PC-3 (cell line): ENCODE results near the gene STARD10. TPM values are rescaled to one million over a fixed set of nuclear protein-coding genes. Genes with fewer than 3 reads are reported as not detected.

Experiments
- ATAC-seq: fragments of 200-7000 bp; cut with Tn5 transposase; 2 replicates; pipeline ENCODE4 v1.9.1; 2020; ENCODE audit warnings: mild to moderate bottlenecking, moderate library complexity
- BruUV-seq: library from RNA; stranded (reverse); fragments of 400-500 nt; replicated peaks from 2 replicates; lab custom pipeline; 2021; lab: Mats Ljungman, UMichigan
- CTCF ChIA-PET: fragments of 300-600 bp; sonication (Branson Sonifier 250); formaldehyde crosslinking; loops from one replicate; lab custom pipeline; 2022; ENCODE audit warnings: antibody characterized with exemption; lab: Charles Lee
- POLR2A ChIA-PET: fragments of 300-600 bp; sonication (Branson Sonifier 250); formaldehyde crosslinking; loops from one replicate; lab custom pipeline; 2022; ENCODE audit warnings: antibody characterized with exemption; ENCODE audit not compliant: unreplicated experiment; lab: Charles Lee
- DNase-seq: peaks from one replicate; pipeline ENCODE4 v3.0.0-alpha.2; 2015
- H2AFZ ChIP-seq: fragments of 300-600 bp; sonication (generic); 2 replicates; pipeline ENCODE4 v1.6.0; 2016; ENCODE audit warnings: antibody characterized with exemption, low read length
- H3F3A ChIP-seq: fragments of 300-600 bp; sonication (generic); one replicate; pipeline ENCODE4 v1.6.0; 2017; ENCODE audit warnings: antibody characterized with exemption, low read length, control low read depth, mild to moderate bottlenecking; ENCODE audit not compliant: unreplicated experiment
- H3K27ac ChIP-seq: fragments of 300-600 bp; sonication (generic); 2 replicates; pipeline ENCODE4 v1.5.1; 2016; ENCODE audit warnings: mild to moderate bottlenecking, low read length
- H3K27me3 ChIP-seq: fragments of 300-600 bp; sonication (generic); 2 replicates; pipeline ENCODE4 v1.6.1; 2016; ENCODE audit warnings: low read length, mixed read lengths
- H3K36me3 ChIP-seq: fragments of 300-600 bp; sonication (generic); 2 replicates; pipeline ENCODE4 v1.6.1; 2016; ENCODE audit warnings: low read depth, mixed run types, low read length, mixed read lengths
- H3K4me1 ChIP-seq: fragments of 300-600 bp; sonication (generic); 2 replicates; pipeline ENCODE4 v1.5.1; 2016; ENCODE audit warnings: low read length; ENCODE audit not compliant: insufficient read depth
- H3K4me2 ChIP-seq: fragments of 300-600 bp; sonication (generic); 2 replicates; pipeline ENCODE4 v1.6.0; 2016; ENCODE audit warnings: low read length
- H3K4me3 ChIP-seq: fragments of 300-600 bp; sonication (generic); 2 replicates; pipeline ENCODE4 v1.5.1; 2016; ENCODE audit warnings: mild to moderate bottlenecking, low read length, mixed read lengths
- H3K79me2 ChIP-seq: fragments of 300-600 bp; sonication (generic); 2 replicates; pipeline ENCODE4 v1.6.1; 2017; ENCODE audit warnings: low read length, mixed read lengths
- H3K9ac ChIP-seq: fragments of 300-600 bp; sonication (generic); 2 replicates; pipeline ENCODE4 v1.6.0; 2016; ENCODE audit warnings: mild to moderate bottlenecking, low read length
- H3K9me2 ChIP-seq: fragments of 300-600 bp; sonication (generic); replicated peaks from 2 replicates; pipeline ENCODE4 v1.6.1; 2016; ENCODE audit warnings: mixed run types, low read length, mixed read lengths
- H3K9me3 ChIP-seq: fragments of 300-600 bp; sonication (generic); 2 replicates; pipeline ENCODE4 v1.6.1; 2016; ENCODE audit warnings: low read length, mixed read lengths
- H4K20me1 ChIP-seq: fragments of 300-600 bp; sonication (generic); 2 replicates; pipeline ENCODE4 v1.6.1; 2016; ENCODE audit warnings: low read length, mixed read lengths
- EZH2 ChIP-seq: fragments of 300-600 bp; sonication (generic); IDR thresholded peaks from one replicate; pipeline ENCODE4 v1.6.1; 2017; ENCODE audit warnings: antibody characterized with exemption, mild to moderate bottlenecking, low read length; ENCODE audit not compliant: unreplicated experiment
- EZH2phosphoT487 ChIP-seq: fragments of 300-600 bp; sonication (generic); IDR thresholded peaks from 2 replicates; pipeline ENCODE4 v1.6.1; 2018; ENCODE audit warnings: mild to moderate bottlenecking, antibody characterized with exemption, low read length, borderline replicate concordance
- intact Hi-C: fragments of 100-400 bp; cut with micrococcal nuclease; formaldehyde crosslinking; loops from 2 replicates; pipeline ENCODE4 v1.9.0; 2023
- total RNA-seq: library from RNA; depleted of rRNA; stranded (reverse); fragments of >200 nt; gene quantifications from 2 replicates; pipeline ENCODE4 v1.2.3, GENCODE V29; 2014
- TF ChIP-seq, protein P1 (sequence below): fragments of 300-600 bp; sonication (generic); conservative IDR thresholded peaks from 2 replicates; pipeline ENCODE4 v1.5.1; 2017; ENCODE audit warnings: antibody characterized with exemption, low read depth, mild to moderate bottlenecking, low read length

The STARD10 gene
- total RNA-seq, 1 experiment from 2014 or later = 284 TPM

DNA sequence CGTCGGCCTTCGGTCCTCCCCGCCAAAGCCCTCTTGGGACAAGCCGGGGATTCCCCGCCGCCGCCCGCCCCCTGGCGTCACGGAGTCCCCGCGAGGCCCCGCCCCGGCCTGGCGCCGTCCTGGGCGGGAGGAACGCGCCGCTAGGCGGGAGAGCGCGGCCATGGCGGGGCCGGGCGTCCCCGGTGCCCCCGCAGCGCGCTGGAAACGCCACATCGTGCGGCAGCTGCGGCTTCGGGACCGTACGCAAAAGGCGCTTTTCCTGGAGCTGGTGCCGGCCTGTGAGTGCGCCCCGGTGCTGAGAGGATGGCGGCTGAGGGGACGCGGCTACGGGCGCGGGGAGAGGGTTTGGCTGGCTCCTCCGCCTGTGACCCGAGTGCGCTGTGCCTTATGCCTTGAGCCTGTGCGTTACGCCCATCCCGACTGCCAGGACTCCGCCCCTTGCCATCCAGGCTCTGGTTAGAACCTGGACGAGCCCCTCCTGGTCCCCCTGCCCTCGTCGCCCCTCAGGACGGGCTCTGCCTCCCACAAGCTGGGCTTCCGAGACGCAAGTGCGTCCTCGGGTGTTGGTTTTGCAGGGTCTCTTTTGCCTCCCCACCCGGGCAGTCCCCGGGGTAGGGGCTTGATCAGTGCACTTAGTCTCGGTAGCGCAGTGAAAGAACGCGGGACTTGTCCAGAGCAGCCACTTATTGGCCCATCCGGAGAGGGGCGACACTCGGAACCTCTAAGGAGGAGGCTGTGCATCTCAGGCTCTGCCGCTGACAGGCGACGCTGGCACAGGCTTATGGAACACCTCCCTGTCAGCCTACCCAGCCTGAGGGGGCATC is 20.7 kb upstream of the STARD10 start, which contains the start of gene ATG16L2:
Gene ATG16L2, plus strand, starts transcription at position 126 of the 824 bp plus-strand sequence. Its CDS starts 35 bp downstream, at position 161.
- Histone ChIP-seq H3K4me1 (peaks cover 30% of the 10 kb centered on the region), H2AFZ (peak within 1 kb of the TSS; percentile 85), H3K27ac (peak within 1 kb of the TSS; percentile 89), H3K9me2 (no peaks in the 10 kb centered on the region), H3K9me3 (no peaks in the 10 kb centered on the region), H3K4me3 (peak within 1 kb of the TSS; percentile 79), H3K79me2 (peaks cover 31% of the 10 kb centered on the region), H3K9ac (peak within 1 kb of the TSS; percentile 97), H3K4me2 (peak within 1 kb of the TSS; percentile 96), H4K20me1 (0 out of 2 replicates have a peak, but pooled peaks cover 7% of the 10 kb centered on the region), H3K36me3 (peaks cover 7% of the 10 kb centered on the region; the same call in 1 of the 2 replicates), H3F3A (no peaks in the 10 kb centered on the region), H3K27me3 (no peaks in the 10 kb centered on the region)
- ATAC-seq (peak; percentile 73), DNase-seq (peak; percentile 92)
- TF ChIP-seq EZH2phosphoT487 (no peak), EZH2 (no peak)
- TF ChIP-seq, protein P1, sequence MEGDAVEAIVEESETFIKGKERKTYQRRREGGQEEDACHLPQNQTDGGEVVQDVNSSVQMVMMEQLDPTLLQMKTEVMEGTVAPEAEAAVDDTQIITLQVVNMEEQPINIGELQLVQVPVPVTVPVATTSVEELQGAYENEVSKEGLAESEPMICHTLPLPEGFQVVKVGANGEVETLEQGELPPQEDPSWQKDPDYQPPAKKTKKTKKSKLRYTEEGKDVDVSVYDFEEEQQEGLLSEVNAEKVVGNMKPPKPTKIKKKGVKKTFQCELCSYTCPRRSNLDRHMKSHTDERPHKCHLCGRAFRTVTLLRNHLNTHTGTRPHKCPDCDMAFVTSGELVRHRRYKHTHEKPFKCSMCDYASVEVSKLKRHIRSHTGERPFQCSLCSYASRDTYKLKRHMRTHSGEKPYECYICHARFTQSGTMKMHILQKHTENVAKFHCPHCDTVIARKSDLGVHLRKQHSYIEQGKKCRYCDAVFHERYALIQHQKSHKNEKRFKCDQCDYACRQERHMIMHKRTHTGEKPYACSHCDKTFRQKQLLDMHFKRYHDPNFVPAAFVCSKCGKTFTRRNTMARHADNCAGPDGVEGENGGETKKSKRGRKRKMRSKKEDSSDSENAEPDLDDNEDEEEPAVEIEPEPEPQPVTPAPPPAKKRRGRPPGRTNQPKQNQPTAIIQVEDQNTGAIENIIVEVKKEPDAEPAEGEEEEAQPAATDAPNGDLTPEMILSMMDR = no peak
- ChIA-PET CTCF (interaction anchor here (0.6 kb wide), 1 partner anchor 133 kb away, joined by 3 read pairs; no protein-coding TSS in a partner anchor), POLR2A (no interaction called here)
- intact Hi-C loops = loop anchor here (1.0 to 5.0 kb wide), 2 partner anchors 20 to 87 kb away; partner anchors contain the start of gene STARD10
- BruUV-seq = TSS peak; percentile 55

DNA sequence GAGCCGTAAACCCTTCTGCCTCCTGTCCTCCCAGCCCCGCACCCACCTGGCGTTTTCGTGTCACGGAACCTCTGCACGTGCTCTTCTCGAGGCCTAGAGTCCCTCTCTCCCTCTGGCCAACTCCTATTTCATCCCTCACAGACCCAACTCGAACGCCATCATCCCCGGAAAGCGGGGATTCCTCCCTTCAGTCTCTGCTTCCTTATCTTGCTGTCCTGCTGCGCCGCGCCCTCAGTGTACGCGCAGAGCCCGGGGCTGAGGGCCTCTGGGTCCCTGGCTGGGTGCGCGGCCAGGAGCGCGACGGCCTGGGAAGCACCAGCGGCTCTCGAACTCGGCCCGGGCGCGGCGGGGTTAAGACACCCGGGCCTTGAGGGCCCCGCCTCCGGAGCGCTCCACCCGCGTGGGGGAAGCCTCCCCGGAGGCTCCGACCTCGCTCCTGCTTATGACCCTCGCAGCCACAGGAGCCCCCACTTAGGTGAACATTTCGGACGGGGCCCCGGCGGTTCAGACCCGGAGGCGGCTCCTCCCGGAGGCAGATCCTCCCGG is 20.0 kb upstream of the STARD10 start:
- no TSS peak for BruUV-seq
- peak overlapping the region; percentile 97 for H3K9ac ChIP-seq
- H3K4me2 ChIP-seq = peak overlapping the region; percentile 96
- H3K79me2 ChIP-seq = peaks cover 31% of the 10 kb centered on the region
- peak overlapping the region; percentile 89 for H3K27ac ChIP-seq
- no peaks in the 10 kb centered on the region for H3F3A ChIP-seq
- H3K9me2 ChIP-seq = no peaks in the 10 kb centered on the region
- intact Hi-C loops = loop anchor here (1.0 to 5.0 kb wide), 2 partner anchors 20 to 87 kb away; partner anchors contain the start of gene STARD10
- H3K4me1 ChIP-seq = peaks cover 30% of the 10 kb centered on the region
- no peaks in the 10 kb centered on the region for H3K9me3 ChIP-seq
- peak; percentile 81 for DNase-seq
- H3K4me3 ChIP-seq = peak overlapping the region; percentile 79
- H3K36me3 ChIP-seq = peaks cover 7% of the 10 kb centered on the region; the same call in 1 of the 2 replicates
- ATAC-seq = peak; percentile 71
- H2AFZ ChIP-seq = peak overlapping the region; percentile 85
- TF ChIP-seq, protein P1 = no peak
- no peak for TF ChIP-seq EZH2phosphoT487
- no peak for TF ChIP-seq EZH2
- H3K27me3 ChIP-seq = no peaks in the 10 kb centered on the region
- POLR2A ChIA-PET = no interaction called here
- 0 out of 2 replicates have a peak, but pooled peaks cover 7% of the 10 kb centered on the region for H4K20me1 ChIP-seq
- CTCF ChIA-PET = interaction anchor here (0.5 to 1.0 kb wide), 2 partner anchors 20 to 413 kb away, joined by 3 read pairs; partner anchors contain the start of gene STARD10
